Spleen (tissue), 11 donors: ENCODE results near the gene WNT1. TPM values are rescaled to one million over a fixed set of nuclear protein-coding genes. Genes with fewer than 3 reads are reported as not detected.

ENCODE experiments used
- DNase-seq: peaks from one replicate; pipeline ENCODE4 v3.0.0-alpha.2; 2020
- H3K27ac ChIP-seq, 8 donors: fragments of 200-600 bp; sonication (generic) in 7 of 8; 1 replicate in 4 of 8; 2 replicates in 4 of 8; pipeline versions ENCODE4 v1.5.0 to v1.8.0; 2016 to 2021; ENCODE audit warnings: inconsistent platforms in 4 of 8, mild to moderate bottlenecking in 4 of 8, moderate library complexity in 1 of 8
- H3K27me3 ChIP-seq, 7 donors: fragments of 200-600 bp; sonication (generic) in 6 of 7; replicated peaks in 1 of 7; 1 replicate in 4 of 7; 2 replicates in 3 of 7; pipeline versions ENCODE4 v1.5.0 to v1.8.0; 2016 to 2021; ENCODE audit warnings: inconsistent platforms in 3 of 7, mild to moderate bottlenecking in 1 of 7
- H3K36me3 ChIP-seq, 6 donors: fragments of 200-600 bp; sonication (generic) in 5 of 6; 1 replicate in 4 of 6; 2 replicates in 2 of 6; pipeline versions ENCODE4 v1.5.0 to v1.8.0; 2016 to 2021; ENCODE audit warnings: inconsistent platforms in 2 of 6
- H3K4me1 ChIP-seq, 6 donors: fragments of 200-600 bp; sonication (generic) in 5 of 6; 1 replicate in 3 of 6; 2 replicates in 3 of 6; pipeline versions ENCODE4 v1.5.0 to v1.8.0; 2016 to 2021; ENCODE audit warnings: inconsistent platforms in 3 of 6
- H3K4me3 ChIP-seq, 8 donors: fragments of 200-600 bp; sonication (generic) in 7 of 8; 1 replicate in 4 of 8; 2 replicates in 4 of 8; pipeline versions ENCODE4 v1.5.0 to v1.8.0; 2016 to 2021; ENCODE audit warnings: inconsistent platforms in 4 of 8, mild to moderate bottlenecking in 4 of 8, moderate library complexity in 2 of 8
- H3K9me3 ChIP-seq, 8 donors: fragments of 200-600 bp; sonication (generic) in 7 of 8; 1 replicate in 4 of 8; 2 replicates in 4 of 8; pipeline versions ENCODE4 v1.5.0 to v1.8.0; 2016 to 2021; ENCODE audit warnings: inconsistent platforms in 4 of 8
- CTCF ChIP-seq, 11 experiments: fragments of 200-600 bp in 7 of 11; fragments of 450-650 bp in 4 of 11; sonication (generic) in 4 of 11; IDR thresholded peaks in 8 of 11; conservative IDR thresholded peaks in 3 of 11; 1 replicate in 7 of 11; 2 replicates in 4 of 11; pipeline versions ENCODE4 v1.4.0 to v1.8.0; 2016 to 2021; ENCODE audit warnings: antibody characterized with exemption in 11 of 11, inconsistent platforms in 4 of 11, mild to moderate bottlenecking in 1 of 11
- POLR2A ChIP-seq, 3 donors: fragments of 450-650 bp; IDR thresholded peaks; one replicate each; pipeline ENCODE4 v1.5.1; 2017; ENCODE audit warnings: antibody characterized with exemption in 3 of 3, mild to moderate bottlenecking in 1 of 3
- POLR2AphosphoS5 ChIP-seq, 3 donors: sonication (generic); formaldehyde crosslinking; IDR thresholded peaks; one replicate each; pipeline ENCODE4 v1.5.1; 2017; ENCODE audit warnings: antibody characterized with exemption in 3 of 3
- WGBS, 5 donors: extraction: QIAGEN DNeasy Blood & Tissue Kit in 3 of 5; methylation state at CpG; one replicate each; pipeline versions ENCODE4 v1.1.5 to v1.1.7; 2013 to 2018; 5-methylcytosine and 5-hydroxymethylcytosine counted together
- intact Hi-C: fragments of 100-400 bp; cut with DNase I; formaldehyde crosslinking; loops from one replicate; pipeline ENCODE4 v1.15.0; 2023; ENCODE audit warnings: low total_unique reads
- polyA plus RNA-seq, 3 donors: library from polyadenylated mRNA; stranded (reverse); fragments of 200-250 nt; gene quantifications; one replicate each; pipeline ENCODE4 v1.2.1, GENCODE V29; 2013
- total RNA-seq, 7 donors: library from RNA; depleted of rRNA in 3 of 7; stranded (reverse); fragments of >200 nt in 3 of 7; fragmentation: NEBNext Ultra II Directional in 4 of 7; extraction: Animal tissue kit (Norgen Biotek cat#: 25700) in 4 of 7; gene quantifications; one replicate each; pipeline versions ENCODE4 v1.1.0 to v1.2.1, GENCODE V29; 2016 to 2021
- donor health status: healthy with polysubstance abuse.
- donor health status: DM: no; HTN: no; CAD: no; lungs with moderate emphysema.
- donor health status: DM: no; HTN: no; CAD: no.
- donor health status: Bipolar disorder and iron deficiency.
- donor health status: healthy.
- donor health status: DM: no; HTN: no; CAD: no.
- donor health status: DM: yes; HTN: yes; CAD: no.

WNT1 gene
- total and polyA plus RNA-seq, 10 donors, result 0.06 to 0.52 (median 0.32) TPM; not detected in 6

DNA sequence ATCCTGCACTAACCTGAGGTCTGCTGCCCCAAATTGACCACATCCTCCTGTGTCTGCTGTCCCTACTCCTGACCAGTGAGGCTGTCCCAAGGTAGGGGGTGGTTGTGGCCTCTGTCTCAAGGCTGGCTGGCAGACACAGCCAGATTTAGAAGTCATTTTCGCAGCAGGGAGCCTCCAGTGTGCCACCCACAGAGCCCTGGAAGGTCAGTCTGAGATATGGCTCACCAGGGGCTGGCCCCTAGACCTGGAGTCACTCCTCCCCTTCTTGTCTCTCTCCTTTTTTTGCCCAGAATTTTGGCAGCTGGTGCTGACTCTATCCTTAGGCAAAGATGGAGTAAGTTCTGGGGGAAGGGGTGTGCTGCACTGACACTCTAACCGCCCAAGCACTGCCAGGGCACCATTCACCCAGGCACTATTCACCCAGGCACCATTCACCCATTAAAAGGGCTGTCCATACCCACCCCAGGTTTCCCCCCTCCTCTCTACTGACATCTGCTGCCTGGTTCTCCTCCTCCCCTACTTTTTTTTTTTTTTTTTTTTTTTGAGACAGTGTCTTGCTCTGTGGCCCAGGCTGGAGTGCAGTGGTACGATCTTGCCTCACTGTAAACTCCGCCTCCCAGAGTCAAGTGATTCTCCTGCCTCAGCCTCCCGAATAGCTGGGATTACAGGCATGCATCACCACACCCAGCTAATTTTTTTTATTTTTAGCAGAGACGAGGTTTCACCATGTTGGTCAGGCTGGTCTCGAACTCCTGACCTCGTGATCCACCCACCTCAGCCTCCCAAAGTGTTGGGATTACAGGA lies 13.3 kb downstream of the WNT1 start:
- H3K9me3 ChIP-seq, result no peaks in the 10 kb centered on the region
- H3K27ac ChIP-seq, result no peak overlapping the region
- peaks cover 0 to 23% (median 16%) of the 10 kb centered on the region in 6 donors for H3K4me1 ChIP-seq
- TF ChIP-seq CTCF (IDR thresholded peaks at IDR 0.05 in 8 of 11, conservative IDR thresholded peaks at IDR 0.05 in 3 of 11) (no peak), POLR2AphosphoS5 (IDR thresholded peaks at IDR 0.05) (no peak), POLR2A (IDR thresholded peaks at IDR 0.05) (no peak)
- H3K27me3 ChIP-seq, result peaks cover 0 to 94% (median 34%) of the 10 kb centered on the region in 7 donors
- no peak overlapping the region for H3K4me3 ChIP-seq
- H3K36me3 ChIP-seq, result no peaks in the 10 kb centered on the region
- WGBS, 5 donors, result 61 to 77% (median 72%) methylated on average over 8 of the region's 8 CpGs
- DNase-seq, result no peak
- intact Hi-C loops, result no loop called here

DNA sequence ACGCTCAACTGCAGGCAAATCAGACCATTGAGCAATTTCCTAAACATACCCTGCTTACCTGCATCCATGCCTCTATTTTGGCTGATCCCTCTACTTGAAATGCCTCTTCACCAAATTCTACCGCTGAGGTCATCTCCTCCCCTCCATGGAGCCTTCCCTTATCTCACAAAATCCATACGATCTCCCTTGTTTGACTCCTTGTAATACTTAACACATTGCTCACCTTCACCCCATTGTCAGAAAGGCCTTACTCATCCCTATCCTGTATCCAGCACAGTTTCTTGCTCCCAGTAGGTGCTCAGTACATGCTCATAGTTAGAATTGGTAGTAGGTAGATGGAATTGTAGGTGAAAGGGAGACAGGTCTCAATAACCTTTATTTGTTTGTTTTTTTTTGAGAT lies 15.7 kb downstream of the WNT1 start:
- no peak overlapping the region for H3K4me3 ChIP-seq
- intact Hi-C loops, result no loop called here
- no peaks in the 10 kb centered on the region for H3K9me3 ChIP-seq
- H3K27ac ChIP-seq, result no peak overlapping the region
- TF ChIP-seq POLR2A (IDR thresholded peaks at IDR 0.05), result no peak
- TF ChIP-seq POLR2AphosphoS5 (IDR thresholded peaks at IDR 0.05), result no peak
- no peak for TF ChIP-seq CTCF (IDR thresholded peaks at IDR 0.05 in 8 of 11, conservative IDR thresholded peaks at IDR 0.05 in 3 of 11)
- no peak for DNase-seq
- H3K36me3 ChIP-seq, result no peaks in the 10 kb centered on the region
- H3K27me3 ChIP-seq, result peaks cover 0 to 94% (median 47%) of the 10 kb centered on the region in 7 donors
- H3K4me1 ChIP-seq, result peaks cover 18 to 39% (median 34%) of the 10 kb centered on the region in 6 donors
- WGBS, 5 donors, result 67 to 82% (median 78%) methylated on average over 3 of the region's 3 CpGs

DNA sequence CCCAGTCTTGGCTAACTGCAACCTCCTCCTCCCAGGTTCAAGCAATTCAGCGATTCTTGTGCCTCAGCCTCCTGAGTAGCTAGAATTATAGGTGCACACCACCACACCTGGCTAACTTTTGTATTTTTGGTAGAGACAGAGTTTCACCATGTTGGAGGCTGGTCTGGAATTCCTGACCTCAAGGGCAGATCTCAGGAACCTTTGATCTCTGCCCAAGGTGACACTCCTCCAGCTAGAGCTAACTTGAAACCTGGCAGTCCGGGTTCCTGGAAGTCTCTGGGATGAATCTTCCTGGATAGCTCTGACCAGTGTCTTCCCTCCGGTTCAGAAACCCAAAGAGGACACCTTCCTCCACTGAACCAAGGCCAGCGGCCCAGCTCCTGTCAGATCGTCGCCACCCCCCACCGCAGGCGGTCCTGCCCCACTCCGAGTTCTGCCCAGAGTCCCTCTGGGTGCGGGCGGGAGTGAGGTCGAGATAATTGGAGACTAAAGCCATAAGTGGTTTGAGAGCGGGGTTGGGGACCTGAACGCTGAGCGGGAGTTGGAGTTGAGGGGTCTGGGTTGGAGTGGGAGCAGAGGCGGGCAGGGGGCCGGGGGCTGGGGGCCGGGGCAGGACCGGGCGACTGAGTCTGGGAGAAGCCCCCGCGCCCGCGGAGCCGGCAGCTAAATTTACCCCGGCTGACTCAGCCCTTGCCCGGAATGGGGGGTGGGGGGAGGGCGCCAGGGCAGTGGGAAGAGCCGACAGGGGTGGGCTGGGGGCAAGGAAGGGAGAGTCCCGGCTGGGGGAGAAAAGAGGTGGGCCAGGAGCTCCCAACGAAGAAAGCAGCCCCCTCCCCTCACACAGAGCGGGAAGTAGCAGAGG lies 16.3 kb downstream of the WNT1 start:
- intact Hi-C loops, result no loop called here
- no peaks in the 10 kb centered on the region for H3K36me3 ChIP-seq
- peaks cover 2 to 94% (median 54%) of the 10 kb centered on the region in 7 donors for H3K27me3 ChIP-seq
- H3K27ac ChIP-seq, result no peak overlapping the region
- DNase-seq, result no peak
- 20 to 34% (median 22%) methylated on average over 31 to 32 of the region's 32 CpGs for WGBS, 5 donors
- H3K4me3 ChIP-seq, result no peak overlapping the region
- TF ChIP-seq POLR2A (IDR thresholded peaks at IDR 0.05) (no peak), CTCF (IDR thresholded peaks at IDR 0.05 in 8 of 11, conservative IDR thresholded peaks at IDR 0.05 in 3 of 11) (no peak), POLR2AphosphoS5 (IDR thresholded peaks at IDR 0.05) (no peak)
- H3K9me3 ChIP-seq, result no peaks in the 10 kb centered on the region
- H3K4me1 ChIP-seq, result peaks cover 23 to 45% (median 41%) of the 10 kb centered on the region in 6 donors
